HepG2 (cell line): ENCODE measurements around the gene LSR. TPM values are rescaled to one million over a fixed set of nuclear protein-coding genes. Genes with fewer than 3 reads are reported as not detected.

Experiments
- FUBP1 ChIP-seq: sonication (generic); formaldehyde crosslinking; IDR thresholded peaks from 2 replicates; pipeline ENCODE4 v1.5.1; 2020; ENCODE audit warnings: missing genetic modification reagents, mild to moderate bottlenecking, borderline replicate concordance
- REPIN1 ChIP-seq: sonication (generic); formaldehyde crosslinking; IDR thresholded peaks from 2 replicates; pipeline ENCODE4 v1.8.0; 2022; ENCODE audit warnings: missing genetic modification reagents, low read depth, mild to moderate bottlenecking, borderline replicate concordance
- REST ChIP-seq, 2 experiments: IDR thresholded peaks; 2 replicates each; pipeline ENCODE4 v1.6.1; 2011 to 2012; ENCODE audit warnings: low read length in 2 of 2, borderline replicate concordance in 1 of 2, low read depth in 1 of 2, mild to moderate bottlenecking in 1 of 2, moderate library complexity in 1 of 2
- RFX5 ChIP-seq: IDR thresholded peaks from 2 replicates; pipeline ENCODE4 v1.6.1; 2011; ENCODE audit warnings: low read depth, low read length, improper control_type of control experiment
- TEF ChIP-seq: sonication (generic); formaldehyde crosslinking; IDR thresholded peaks from 2 replicates; pipeline ENCODE4 v1.5.0; 2020; ENCODE audit warnings: missing genetic modification reagents
- ZMYM2 ChIP-seq: sonication (generic); formaldehyde crosslinking; IDR thresholded peaks from 2 replicates; pipeline ENCODE4 v1.8.0; 2022; ENCODE audit warnings: mild to moderate bottlenecking, missing genetic modification reagents
- ZNF609 ChIP-seq: sonication (generic); formaldehyde crosslinking; IDR thresholded peaks from 2 replicates; pipeline ENCODE4 v1.4.0; 2020; ENCODE audit warnings: mild to moderate bottlenecking, missing genetic modification reagents, borderline replicate concordance
- ZNF646 ChIP-seq: sonication (generic); formaldehyde crosslinking; IDR thresholded peaks from 2 replicates; pipeline ENCODE4 v1.9.0; 2021; ENCODE audit warnings: mild to moderate bottlenecking, missing genetic modification reagents
- polyA plus RNA-seq, 8 experiments: library from polyadenylated mRNA; depleted of rRNA in 3 of 8; stranded (reverse) in 7 of 8; unstranded in 1 of 8; fragments of >200 nt; fragmentation: Illumina TruSeq in 4 of 8; extraction: Trizol in 4 of 8; gene quantifications; 2 replicates each; pipeline versions ENCODE4 v1.2.1 to v1.2.3, GENCODE V29; 2011 to 2016; ENCODE audit warnings: low read depth in 4 of 8, missing spikeins in 1 of 8, mixed read lengths in 1 of 8; ENCODE audit not compliant: insufficient read depth in 1 of 8
- total RNA-seq, 5 experiments: library from RNA; depleted of rRNA; stranded (reverse); fragments of >200 nt; fragmentation: Illumina TruSeq; extraction: Trizol; gene quantifications; 2 replicates each; pipeline ENCODE4 v1.2.3, GENCODE V29; 2016; ENCODE audit warnings: low read depth in 1 of 5

Gene LSR
- total and polyA plus RNA-seq, 2 of the 13 experiments (the other 11 are each of a cell fraction or from before 2014, with no cell fraction given) = 29.2 to 79.2 TPM

- TF ChIP-seq REPIN1 (CRISPR knock-in tag) (no peak), ZNF609 (no peak), REST (IDR thresholded peaks at IDR 0.05; ENCODE audit: borderline replicate concordance in 1 of 2, low read depth in 1 of 2, low read length in 2 of 2) (no peak), ZMYM2 (peak; percentile 57; the same call in 1 of the 2 replicates), TEF (no peak), FUBP1 (CRISPR knock-in tag) (no peak), ZNF646 (CRISPR knock-in tag) (no peak), RFX5 (no peak)
Measured at GRCh38 chr19:35284153-35285094, 35.6 kb downstream of the LSR start (continued).
